NCI-H1105 treated with DMSO at 0.1 percent for 48 hours (cell line): Measurements from ENCODE around the gene NUDT2.

Experiments
- DNase-seq: peaks from one replicate; lab custom pipeline; 2025; lab: John Stamatoyannopoulos, UW

The NUDT2 gene

DNA sequence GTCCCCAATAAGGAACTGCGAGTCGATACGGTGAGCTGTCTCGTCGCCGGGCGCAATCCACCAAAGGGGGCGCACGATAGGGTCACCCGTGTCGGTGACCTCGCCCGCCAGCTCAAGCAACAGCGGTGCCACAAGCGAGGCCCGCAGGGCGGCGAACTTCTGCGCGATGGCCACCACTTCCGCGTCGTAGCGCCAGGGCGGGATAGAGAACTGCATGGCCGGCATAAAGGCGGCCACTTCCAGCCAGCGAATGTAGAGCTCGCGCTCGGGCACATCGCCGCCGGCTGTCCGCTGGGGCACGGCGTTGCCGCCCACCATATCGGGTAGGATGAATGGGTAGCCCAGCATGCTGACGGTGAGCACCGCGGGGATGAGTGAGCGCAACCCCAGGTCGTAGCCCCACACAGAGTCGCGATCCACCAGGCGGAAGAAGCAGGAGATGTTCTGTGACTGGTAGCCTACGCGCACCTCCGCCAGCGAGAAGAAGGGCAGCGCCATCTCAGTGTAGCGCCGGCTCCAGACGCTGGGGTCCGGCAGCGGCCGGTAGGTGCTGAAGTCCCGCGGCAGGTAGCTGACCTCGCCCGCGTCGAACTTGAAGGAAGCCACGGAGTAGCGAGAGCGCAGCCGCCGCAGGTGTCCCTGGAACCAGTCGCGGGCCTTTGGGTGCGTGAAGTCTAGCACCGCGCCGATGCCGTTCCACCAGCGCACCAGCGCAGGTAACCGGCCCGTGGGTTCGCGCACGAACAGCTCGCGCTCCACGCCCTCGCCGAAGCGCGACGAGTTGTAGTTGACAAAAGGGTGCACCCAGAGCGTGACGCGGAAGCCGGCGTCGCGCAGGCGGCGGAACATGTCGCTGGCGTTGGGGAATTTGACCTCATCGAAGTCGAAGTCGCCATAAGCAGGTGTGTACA lies 41.9 kb downstream of the NUDT2 start:
- no peak for DNase-seq

DNA sequence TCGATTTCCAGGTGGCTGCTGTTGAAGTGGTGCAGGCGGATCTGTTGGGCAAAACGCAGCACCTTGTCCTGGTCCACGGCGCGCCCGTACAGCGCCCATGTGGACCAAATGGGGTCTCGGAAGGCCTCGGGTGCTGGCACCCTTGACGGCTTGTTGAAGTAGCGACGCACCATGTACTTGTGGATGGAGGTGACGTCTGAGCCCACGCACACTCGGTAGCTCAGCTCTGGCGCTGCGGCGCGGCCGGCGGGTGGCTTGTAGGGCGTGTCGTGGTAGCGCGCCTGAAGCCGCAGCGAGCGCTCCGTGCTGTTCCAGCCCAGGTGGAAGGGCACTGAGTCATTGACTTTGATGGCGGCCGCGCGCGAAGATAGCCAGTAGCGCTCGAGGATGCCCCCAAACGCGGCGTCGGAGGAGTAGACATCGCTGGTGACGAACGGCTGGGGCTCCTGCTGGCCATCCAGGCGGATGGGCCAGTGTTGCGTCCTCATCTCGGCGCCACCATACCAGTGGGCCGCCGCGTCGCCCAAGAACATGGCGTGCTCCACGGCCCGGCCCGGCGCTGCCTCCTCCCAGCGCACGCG lies 42.6 kb downstream of the NUDT2 start:
- no peak for DNase-seq

DNA sequence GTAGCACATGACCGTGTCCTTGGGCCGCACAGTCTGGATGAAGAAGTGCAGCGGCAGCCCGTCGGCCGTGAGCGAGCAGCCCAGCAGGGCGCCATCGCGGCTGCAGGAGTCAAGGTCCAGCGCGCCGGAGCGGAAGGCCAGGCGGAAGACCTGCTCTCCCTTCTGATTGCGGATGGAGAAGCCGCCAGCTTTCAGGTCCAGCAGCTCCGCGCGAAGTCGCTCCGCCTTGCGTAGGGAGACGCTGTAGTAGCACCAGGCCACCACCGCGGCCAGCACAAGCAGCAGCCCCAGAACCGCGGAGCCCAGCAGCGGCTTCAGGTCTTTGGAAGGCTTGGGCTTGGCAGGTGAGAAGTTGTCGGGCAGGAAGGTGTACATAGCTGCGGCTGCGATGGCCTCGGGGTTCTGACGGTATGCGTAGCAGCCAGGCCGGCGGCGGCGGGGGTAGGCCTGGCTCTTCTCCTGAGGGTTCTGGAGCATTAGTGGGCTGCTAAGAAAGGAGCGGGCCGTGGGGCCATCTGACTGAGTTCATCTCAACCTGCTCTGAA lies 43.2 kb downstream of the NUDT2 start:
- no peak for DNase-seq

GRCh38 chr9:34373749-34374148 lies 44.4 kb downstream of the NUDT2 start:
- no peak for DNase-seq

DNA sequence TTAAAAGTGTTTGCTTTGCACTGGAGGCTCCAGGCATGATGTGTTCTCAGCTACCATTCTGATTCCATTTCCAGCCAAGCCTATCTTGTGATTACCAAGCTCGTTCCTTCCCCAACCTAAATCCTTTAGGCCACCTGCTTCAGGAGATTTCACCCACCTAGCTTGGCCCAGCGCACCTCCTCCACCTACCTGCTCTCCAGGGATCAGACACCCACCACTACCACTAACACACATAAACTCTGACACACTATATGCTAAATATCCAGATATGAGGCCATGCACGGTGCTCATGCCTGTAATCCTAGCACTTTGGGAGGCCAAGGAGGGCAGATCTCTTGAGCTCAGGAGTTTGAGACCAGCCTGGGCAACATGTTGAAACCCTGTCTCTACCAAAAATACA lies 45.0 kb downstream of the NUDT2 start:
- DNase-seq, result no peak

GRCh38 chr9:34374905-34375552 lies 45.7 kb downstream of the NUDT2 start:
- DNase-seq, result no peak

DNA sequence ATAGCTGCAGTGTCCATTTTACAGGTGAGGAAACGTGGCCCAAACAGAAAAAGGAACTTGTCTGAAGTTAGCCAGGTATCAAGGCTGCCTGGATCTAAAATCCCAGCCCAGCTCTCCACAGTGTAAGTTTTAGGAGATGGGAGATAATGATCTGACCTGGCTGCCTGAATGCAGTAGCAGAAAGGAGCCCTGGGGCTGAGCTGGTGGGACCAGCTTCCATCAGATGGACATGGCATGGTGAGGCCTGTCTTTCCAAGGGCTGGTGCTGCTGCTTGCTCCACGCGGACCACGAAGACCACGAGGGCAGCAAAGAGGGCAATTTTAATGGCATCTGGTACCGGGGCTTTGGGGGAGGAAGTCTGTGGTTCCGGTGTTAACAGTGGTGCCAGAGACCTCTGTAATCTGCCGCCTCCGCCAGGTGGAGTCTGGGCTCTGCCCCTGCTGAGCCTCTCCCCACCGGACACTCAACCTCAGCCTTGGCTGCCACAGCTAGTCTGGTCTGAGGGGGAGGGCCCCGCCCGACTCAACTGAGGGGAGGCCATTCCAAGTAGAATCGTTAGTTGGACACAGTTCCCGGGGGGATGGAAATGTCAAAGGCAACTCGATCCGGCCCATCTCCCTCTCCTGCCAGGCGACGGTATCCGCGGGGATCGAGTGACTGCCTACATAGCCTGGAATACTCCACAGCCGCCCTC lies 46.7 kb downstream of the NUDT2 start:
- DNase-seq, result peak; percentile 21

DNA sequence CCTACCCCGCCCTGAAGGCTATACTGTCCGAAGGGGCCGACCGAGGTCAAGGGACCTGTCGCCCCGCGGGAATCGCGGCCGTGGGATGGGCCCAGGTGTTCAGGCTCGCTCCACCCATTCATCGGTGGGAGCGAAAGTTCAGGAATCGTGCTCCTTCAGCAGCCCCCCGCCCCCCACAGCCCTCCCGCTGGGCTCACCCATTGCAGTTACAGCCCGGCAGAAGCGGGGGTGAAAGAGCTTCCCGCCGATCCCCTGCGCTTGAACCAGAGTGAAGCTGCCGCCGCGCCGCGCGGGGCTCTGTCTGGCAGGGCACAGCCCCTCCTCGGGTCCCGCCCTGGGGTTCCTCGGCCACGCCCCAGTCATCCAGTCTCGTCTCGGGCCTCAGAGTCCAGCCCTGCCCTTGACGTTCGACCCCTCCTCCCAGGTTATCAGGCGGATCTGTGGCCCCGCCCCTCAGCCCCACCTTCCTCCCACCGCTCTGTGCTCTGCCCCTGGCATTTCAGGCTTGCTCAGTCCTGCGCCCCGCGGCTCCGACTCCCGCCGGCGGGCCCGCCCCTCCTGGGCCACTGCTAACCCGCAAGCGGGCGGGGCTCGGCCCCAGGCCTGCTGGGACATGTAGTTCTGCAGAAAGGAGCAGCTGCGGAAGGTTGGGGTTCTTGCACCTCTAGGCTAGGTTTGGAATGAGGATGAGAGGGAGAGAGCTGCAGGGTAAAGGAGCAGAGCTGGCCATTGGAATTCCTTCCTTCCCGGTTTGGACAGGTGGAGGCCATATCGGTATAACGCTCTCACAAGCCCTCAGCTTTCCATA lies 47.4 kb downstream of the NUDT2 start, which contains the start of gene MYORG:
Gene MYORG, minus strand, starts transcription at position 303 of the 808 bp plus-strand sequence. CDS start 3,955 bp downstream, outside the sequence.
- DNase-seq, result peak; percentile 95

GRCh38 chr9:34377404-34377746 lies 48.0 kb downstream of the NUDT2 start:
- no peak for DNase-seq

- no peak for DNase-seq
These were observed 49.1 kb downstream of the NUDT2 start for GRCh38 chr9:34378376-34379060.

DNA sequence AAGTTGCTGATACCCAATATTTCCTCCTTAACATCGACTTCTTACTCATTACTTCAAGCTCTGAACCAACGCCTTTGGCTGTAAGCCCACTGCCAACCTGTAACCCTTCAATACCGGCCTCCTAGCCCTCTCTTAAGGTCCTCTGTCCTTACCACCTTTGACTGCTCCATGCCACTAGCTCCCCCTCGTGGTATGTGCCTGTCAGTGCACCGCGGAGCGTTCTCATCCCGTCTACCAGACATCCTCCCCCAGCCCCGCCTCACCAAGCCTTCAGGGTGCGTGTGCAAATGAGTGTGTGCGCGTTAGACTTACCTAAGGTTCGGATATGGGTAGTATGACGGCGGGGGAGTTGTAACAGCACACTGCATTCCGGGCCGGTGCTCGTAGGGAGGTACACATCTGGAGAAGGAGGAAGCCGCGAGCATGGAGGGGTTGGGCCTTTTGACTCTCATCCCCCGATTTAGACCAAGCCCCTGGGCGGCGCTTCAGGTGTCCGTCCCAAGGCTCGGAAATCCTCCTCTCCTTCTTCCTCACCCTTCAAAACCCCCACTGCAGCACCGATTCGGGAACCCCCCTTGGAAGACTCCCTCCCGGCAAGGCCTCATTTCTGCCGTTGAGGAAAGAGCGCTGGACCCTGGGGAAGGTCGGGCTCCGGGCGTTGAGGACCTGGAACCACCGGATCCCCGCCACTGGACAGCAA lies 50.1 kb downstream of the NUDT2 start:
- DNase-seq, result peak; percentile 81

- peak; percentile 48 for DNase-seq
These were observed 50.7 kb downstream of the NUDT2 start for GRCh38 chr9:34380034-34380510.

DNA sequence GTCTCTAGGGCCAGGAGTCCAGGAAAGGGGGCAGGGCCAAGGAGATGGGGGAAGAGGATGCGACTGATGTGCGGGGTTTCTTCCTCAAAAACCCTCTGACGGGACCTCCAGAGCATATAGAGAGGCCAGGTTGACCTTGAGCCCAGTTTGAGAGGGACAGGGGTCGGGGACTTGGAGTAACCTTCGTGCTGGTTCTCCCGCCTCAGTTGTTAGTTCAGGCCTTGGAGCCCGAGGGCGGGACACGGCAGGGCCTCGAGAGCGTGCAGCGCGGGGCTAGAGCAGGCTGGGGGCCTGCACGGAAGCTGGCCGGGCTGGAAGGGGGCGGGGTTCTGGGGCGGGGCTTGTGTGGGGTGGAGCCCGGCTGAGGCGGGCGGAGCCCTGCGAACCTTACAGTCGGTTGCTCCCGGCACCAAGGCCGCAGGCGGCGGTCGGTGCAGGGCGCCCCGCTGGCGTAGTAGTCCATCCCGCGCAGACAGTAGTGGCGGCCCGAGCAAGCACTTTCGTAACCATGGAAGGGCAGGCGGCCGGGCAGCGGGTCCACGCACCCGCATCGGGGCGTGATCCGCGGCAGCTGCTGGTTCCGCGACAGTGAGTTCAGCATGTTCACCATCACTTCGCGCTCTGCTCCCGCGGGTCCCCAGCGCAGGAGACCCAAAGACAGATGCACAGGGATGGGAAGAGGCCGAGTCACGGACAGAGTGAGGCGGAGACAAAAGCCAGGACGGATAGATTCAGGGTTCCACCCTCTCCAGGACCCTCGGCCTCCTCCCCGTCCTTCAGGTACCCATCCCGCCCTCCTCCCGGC lies 51.3 kb downstream of the NUDT2 start:
- DNase-seq, result peak; percentile 55

DNA sequence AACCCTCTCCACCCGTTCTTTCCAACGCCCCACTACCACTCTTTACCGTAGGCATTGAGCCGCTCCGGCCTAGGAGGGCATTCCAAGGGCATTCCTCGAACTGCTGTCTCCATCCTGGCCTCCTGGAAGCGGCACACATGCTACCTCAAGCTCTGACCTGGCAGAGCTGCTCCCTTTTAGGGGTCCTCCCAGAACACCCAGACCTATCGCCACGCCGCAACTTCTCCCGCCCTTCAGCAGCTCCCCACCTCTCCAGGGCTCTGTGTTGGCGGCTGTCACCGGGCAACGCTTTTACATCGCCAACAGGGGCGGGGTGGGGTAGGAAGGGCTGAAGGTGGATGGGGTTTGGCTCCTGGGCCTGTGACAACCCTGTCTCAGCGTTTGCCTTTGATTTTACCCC lies 52.0 kb downstream of the NUDT2 start:
- DNase-seq, result peak; percentile 14

GRCh38 chr9:34382054-34382453 lies 52.7 kb downstream of the NUDT2 start:
- DNase-seq, result no peak

- no peak for DNase-seq
These were observed 53.5 kb downstream of the NUDT2 start for GRCh38 chr9:34382879-34383278.

DNA sequence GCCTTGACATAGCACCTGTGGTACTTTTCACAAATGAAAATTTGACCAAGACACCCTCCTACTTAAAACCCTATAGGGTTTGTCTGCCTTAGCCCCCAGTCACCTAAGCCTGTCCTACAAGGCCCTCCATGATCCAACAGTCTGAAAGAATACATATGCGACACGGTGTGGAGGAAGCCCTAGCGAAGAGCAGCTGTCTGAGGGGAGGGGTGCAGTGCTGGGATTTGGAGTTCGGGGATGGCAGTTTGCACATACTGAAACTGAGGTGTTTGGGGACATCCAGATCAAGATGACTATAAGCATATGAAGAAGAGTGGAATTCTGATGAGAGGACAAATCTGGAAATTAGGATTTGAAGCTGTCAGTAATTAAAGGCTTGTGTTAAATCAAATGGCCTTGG lies 54.5 kb downstream of the NUDT2 start:
- no peak for DNase-seq

DNA sequence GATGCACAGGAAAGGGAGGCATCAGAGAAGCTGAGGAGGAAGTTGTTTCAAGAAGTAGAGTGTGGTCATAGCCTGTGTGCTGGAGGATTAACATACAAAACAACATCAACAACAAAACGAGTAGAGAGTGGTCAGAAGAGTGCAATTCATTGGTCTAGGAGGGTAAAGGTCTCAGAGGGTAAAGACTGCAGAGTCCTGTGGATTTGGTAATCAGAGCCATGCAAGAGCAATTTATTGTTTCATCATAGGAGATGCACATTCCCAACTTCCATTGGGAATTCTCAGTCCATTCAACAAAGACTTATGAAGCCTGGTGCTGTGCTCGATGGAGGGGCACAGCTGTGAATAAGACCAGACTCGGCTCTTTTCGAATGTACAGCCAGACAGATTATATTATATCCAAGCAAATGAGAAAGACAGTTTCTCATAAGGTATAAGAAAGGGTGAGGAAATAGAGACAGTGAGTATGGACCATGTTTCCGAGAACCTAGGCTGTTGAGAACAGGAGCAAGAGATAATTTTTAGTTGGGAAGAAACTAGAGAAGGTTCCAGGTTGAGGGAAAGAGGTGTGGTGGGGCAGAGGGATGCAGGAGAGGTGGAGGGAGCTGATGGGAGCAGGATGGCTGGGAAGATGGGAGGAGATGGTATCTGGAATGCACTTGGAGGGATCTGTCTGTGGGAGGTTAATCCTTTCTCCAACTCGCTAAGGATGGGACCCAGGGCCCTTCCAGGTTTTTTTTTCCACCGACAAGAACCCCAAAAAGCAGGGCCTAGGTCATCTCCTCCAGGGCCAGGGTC lies 55.2 kb downstream of the NUDT2 start:
- no peak for DNase-seq
